Measurements from ENCODE around the gene SRPRA.
"Not testable (repeated sequence)": the region's sequence is repeated elsewhere in the genome, so short reads cannot be mapped to it uniquely, and the experiment has no call there.

Gene SRPRA

GRCh38 chr11:126268708-126269579, at the start of gene SRPRA, which contains the start of gene FOXRED1:
Gene SRPRA, minus strand, starts transcription at chr11:126268895. Its CDS starts 91 bp downstream, at chr11:126268804.
Gene FOXRED1, plus strand, starts transcription at chr11:126269154. Its CDS starts 53 bp downstream, at chr11:126269207.
- peaks cover 65% of the 10 kb centered on the region for H3K36me3 ChIP-seq (ENCODE audit: control insufficient read depth, insufficient read depth, low read length)
- H3K27me3 ChIP-seq (ENCODE audit: control insufficient read depth, insufficient read depth, low read length), result no peaks in the 10 kb centered on the region
- H3K9me3 ChIP-seq (ENCODE audit: control insufficient read depth, insufficient read depth, low read depth, low read length), result no peaks in the 10 kb centered on the region
- peak within 1 kb of the TSS; percentile 83 for H3K4me3 ChIP-seq (ENCODE audit: low read depth, low read length)
- H3K27ac ChIP-seq (ENCODE audit: low read depth, low read length), result peak within 1 kb of the TSS; percentile 63
- no peaks in the 10 kb centered on the region; the same call in 1 of the 2 replicates for H3K4me1 ChIP-seq (ENCODE audit: control insufficient read depth, insufficient read depth, low read length)
- peak within 1 kb of the TSS; percentile 94 for H3K9ac ChIP-seq (ENCODE audit: low read length)

- no peaks in the 10 kb centered on the region for H3K27me3 ChIP-seq (ENCODE audit: control insufficient read depth, insufficient read depth, low read length)
- H3K4me1 ChIP-seq (ENCODE audit: control insufficient read depth, insufficient read depth, low read length), result peaks cover 6% of the 10 kb centered on the region; the same call in 1 of the 2 replicates
- H3K9me3 ChIP-seq (ENCODE audit: control insufficient read depth, insufficient read depth, low read depth, low read length), result no peaks in the 10 kb centered on the region
- H3K9ac ChIP-seq (ENCODE audit: low read length), result no peak overlapping the region
- H3K4me3 ChIP-seq (ENCODE audit: low read depth, low read length), result no peak overlapping the region
- no peak overlapping the region for H3K27ac ChIP-seq (ENCODE audit: low read depth, low read length)
- 0 out of 2 replicates have a peak, but pooled peaks cover 4% of the 10 kb centered on the region for H3K36me3 ChIP-seq (ENCODE audit: control insufficient read depth, insufficient read depth, low read length)
Measured at GRCh38 chr11:126317756-126318573, 49.3 kb upstream of the SRPRA start.

- no peak overlapping the region for H3K27ac ChIP-seq (ENCODE audit: low read depth, low read length)
- H3K4me1 ChIP-seq (ENCODE audit: control insufficient read depth, insufficient read depth, low read length), result peaks cover 6% of the 10 kb centered on the region; the same call in 1 of the 2 replicates
- H3K9me3 ChIP-seq (ENCODE audit: control insufficient read depth, insufficient read depth, low read depth, low read length), result no peaks in the 10 kb centered on the region
- no peaks in the 10 kb centered on the region for H3K27me3 ChIP-seq (ENCODE audit: control insufficient read depth, insufficient read depth, low read length)
- 0 out of 2 replicates have a peak, but pooled peaks cover 4% of the 10 kb centered on the region for H3K36me3 ChIP-seq (ENCODE audit: control insufficient read depth, insufficient read depth, low read length)
- H3K4me3 ChIP-seq (ENCODE audit: low read depth, low read length), result no peak overlapping the region
- H3K9ac ChIP-seq (ENCODE audit: low read length), result no peak overlapping the region
Measured at GRCh38 chr11:126317432-126317755, 48.7 kb upstream of the SRPRA start.

- H3K4me1 ChIP-seq (ENCODE audit: control insufficient read depth, insufficient read depth, low read length), result peaks cover 6% of the 10 kb centered on the region; the same call in 1 of the 2 replicates
- 0 out of 2 replicates have a peak, but pooled peaks cover 11% of the 10 kb centered on the region for H3K36me3 ChIP-seq (ENCODE audit: control insufficient read depth, insufficient read depth, low read length)
- H3K9ac ChIP-seq (ENCODE audit: low read length), result no peak overlapping the region
- no peaks in the 10 kb centered on the region for H3K9me3 ChIP-seq (ENCODE audit: control insufficient read depth, insufficient read depth, low read depth, low read length)
- no peak overlapping the region for H3K4me3 ChIP-seq (ENCODE audit: low read depth, low read length)
- H3K27me3 ChIP-seq (ENCODE audit: control insufficient read depth, insufficient read depth, low read length), result no peaks in the 10 kb centered on the region
- H3K27ac ChIP-seq (ENCODE audit: low read depth, low read length), result no peak overlapping the region
Measured at GRCh38 chr11:126313826-126314225, 45.1 kb upstream of the SRPRA start.

- H3K27me3 ChIP-seq (ENCODE audit: control insufficient read depth, insufficient read depth, low read length), result no peaks in the 10 kb centered on the region
- H3K9ac ChIP-seq (ENCODE audit: low read length), result no peak overlapping the region
- 0 out of 2 replicates have a peak, but pooled peaks cover 16% of the 10 kb centered on the region for H3K36me3 ChIP-seq (ENCODE audit: control insufficient read depth, insufficient read depth, low read length)
- peaks cover 5% of the 10 kb centered on the region; the same call in 1 of the 2 replicates for H3K4me1 ChIP-seq (ENCODE audit: control insufficient read depth, insufficient read depth, low read length)
- no peak overlapping the region for H3K4me3 ChIP-seq (ENCODE audit: low read depth, low read length)
- no peak overlapping the region for H3K27ac ChIP-seq (ENCODE audit: low read depth, low read length)
- H3K9me3 ChIP-seq (ENCODE audit: control insufficient read depth, insufficient read depth, low read depth, low read length), result no peaks in the 10 kb centered on the region
Measured at GRCh38 chr11:126312961-126313360, 44.3 kb upstream of the SRPRA start.

GRCh38 chr11:126311401-126312291, 43.0 kb upstream of the SRPRA start:
- Histone ChIP-seq H3K27me3 (ENCODE audit: control insufficient read depth, insufficient read depth, low read length) (no peaks in the 10 kb centered on the region), H3K9me3 (ENCODE audit: control insufficient read depth, insufficient read depth, low read depth, low read length) (no peaks in the 10 kb centered on the region), H3K27ac (ENCODE audit: low read depth, low read length) (no peak overlapping the region), H3K4me1 (ENCODE audit: control insufficient read depth, insufficient read depth, low read length) (no peaks in the 10 kb centered on the region), H3K4me3 (ENCODE audit: low read depth, low read length) (no peak overlapping the region), H3K9ac (ENCODE audit: low read length) (no peak overlapping the region), H3K36me3 (ENCODE audit: control insufficient read depth, insufficient read depth, low read length) (0 out of 2 replicates have a peak, but pooled peaks cover 16% of the 10 kb centered on the region)

GRCh38 chr11:126310992-126311310, 42.3 kb upstream of the SRPRA start:
- H3K36me3 ChIP-seq (ENCODE audit: control insufficient read depth, insufficient read depth, low read length), result 0 out of 2 replicates have a peak, but pooled peaks cover 16% of the 10 kb centered on the region
- no peak overlapping the region for H3K27ac ChIP-seq (ENCODE audit: low read depth, low read length)
- H3K27me3 ChIP-seq (ENCODE audit: control insufficient read depth, insufficient read depth, low read length), result no peaks in the 10 kb centered on the region
- no peak overlapping the region for H3K4me3 ChIP-seq (ENCODE audit: low read depth, low read length)
- no peaks in the 10 kb centered on the region for H3K9me3 ChIP-seq (ENCODE audit: control insufficient read depth, insufficient read depth, low read depth, low read length)
- no peak overlapping the region for H3K9ac ChIP-seq (ENCODE audit: low read length)
- H3K4me1 ChIP-seq (ENCODE audit: control insufficient read depth, insufficient read depth, low read length), result no peaks in the 10 kb centered on the region

GRCh38 chr11:126310200-126310991, 41.7 kb upstream of the SRPRA start:
- Histone ChIP-seq H3K27me3 (ENCODE audit: control insufficient read depth, insufficient read depth, low read length) (no peaks in the 10 kb centered on the region), H3K9ac (ENCODE audit: low read length) (no peak overlapping the region), H3K9me3 (ENCODE audit: control insufficient read depth, insufficient read depth, low read depth, low read length) (no peaks in the 10 kb centered on the region), H3K4me3 (ENCODE audit: low read depth, low read length) (no peak overlapping the region), H3K36me3 (ENCODE audit: control insufficient read depth, insufficient read depth, low read length) (0 out of 2 replicates have a peak, but pooled peaks cover 16% of the 10 kb centered on the region), H3K27ac (ENCODE audit: low read depth, low read length) (no peak overlapping the region), H3K4me1 (ENCODE audit: control insufficient read depth, insufficient read depth, low read length) (no peaks in the 10 kb centered on the region)

GRCh38 chr11:126308771-126309170, 40.1 kb upstream of the SRPRA start:
- H3K27me3 ChIP-seq (ENCODE audit: control insufficient read depth, insufficient read depth, low read length); H3K9ac ChIP-seq (ENCODE audit: low read length); H3K9me3 ChIP-seq (ENCODE audit: control insufficient read depth, insufficient read depth, low read depth, low read length); H3K4me3 ChIP-seq (ENCODE audit: low read depth, low read length); H3K4me1 ChIP-seq (ENCODE audit: control insufficient read depth, insufficient read depth, low read length); H3K27ac ChIP-seq (ENCODE audit: low read depth, low read length): not testable (repeated sequence)
- H3K36me3 ChIP-seq (ENCODE audit: control insufficient read depth, insufficient read depth, low read length), result 0 out of 2 replicates have a peak, but pooled peaks cover 11% of the 10 kb centered on the region

GRCh38 chr11:126308271-126308671, 39.6 kb upstream of the SRPRA start:
- Histone ChIP-seq H3K4me3 (ENCODE audit: low read depth, low read length) (no peak overlapping the region), H3K4me1 (ENCODE audit: control insufficient read depth, insufficient read depth, low read length) (peaks cover 9% of the 10 kb centered on the region), H3K9ac (ENCODE audit: low read length) (no peak overlapping the region), H3K27me3 (ENCODE audit: control insufficient read depth, insufficient read depth, low read length) (no peaks in the 10 kb centered on the region), H3K36me3 (ENCODE audit: control insufficient read depth, insufficient read depth, low read length) (0 out of 2 replicates have a peak, but pooled peaks cover 11% of the 10 kb centered on the region), H3K27ac (ENCODE audit: low read depth, low read length) (no peak overlapping the region), H3K9me3 (ENCODE audit: control insufficient read depth, insufficient read depth, low read depth, low read length) (no peaks in the 10 kb centered on the region)

Data from HUES6 (cell line).